Panc1 (cell line): ENCODE measurements around the gene USP32.
"Not testable (repeated sequence)": the region's sequence is repeated elsewhere in the genome, so short reads cannot be mapped to it uniquely, and the experiment has no call there.

Experiments used
- CTCF ChIP-seq: fragments of 450-650 bp; IDR thresholded peaks from 2 replicates; pipeline ENCODE4 v1.5.1; 2017; ENCODE audit warnings: mild to moderate bottlenecking
- POLR2AphosphoS5 ChIP-seq: IDR thresholded peaks from 2 replicates; pipeline ENCODE4 v1.6.1; 2012; ENCODE audit warnings: mild to moderate bottlenecking, low read depth, low read length, moderate library complexity
- SIN3A ChIP-seq: IDR thresholded peaks from 2 replicates; pipeline ENCODE4 v1.6.1; 2012; ENCODE audit warnings: low read depth, mild to moderate bottlenecking, low read length, moderate library complexity, borderline replicate concordance; ENCODE audit not compliant: insufficient read depth
- TCF7L2 ChIP-seq: IDR thresholded peaks from 2 replicates; pipeline ENCODE4 v1.6.1; 2011; ENCODE audit warnings: mild to moderate bottlenecking, low read depth, low read length, inconsistent platforms

- not testable (repeated sequence) for TF ChIP-seq CTCF, POLR2AphosphoS5, SIN3A, TCF7L2
These were observed 12.5 kb downstream of the USP32 start for GRCh38 chr17:60379461-60379860.
